Testis (tissue), 2 donors: Measurements from ENCODE around the gene BBX.
"Not testable (repeated sequence)": the region's sequence is repeated elsewhere in the genome, so short reads cannot be mapped to it uniquely, and the experiment has no call there.

ENCODE experiments used
- POLR2A ChIP-seq: fragments of 450-650 bp; IDR thresholded peaks from one replicate; pipeline ENCODE4 v1.6.1; 2017; ENCODE audit warnings: antibody characterized with exemption, mild to moderate bottlenecking, moderate library complexity
- TF ChIP-seq, protein P1 (sequence below), 3 experiments: fragments of 450-650 bp in 2 of 3; fragments of 200-600 bp in 1 of 3; sonication (generic) in 1 of 3; IDR thresholded peaks; one replicate each; pipeline ENCODE4 v1.5.1; 2016 to 2019; ENCODE audit warnings: antibody characterized with exemption in 3 of 3, mild to moderate bottlenecking in 2 of 3, moderate library complexity in 1 of 3

GRCh38 chr3:107691984-107692383, 169.2 kb downstream of the BBX start:
- TF ChIP-seq POLR2A = not testable (repeated sequence)
- TF ChIP-seq, protein P1, sequence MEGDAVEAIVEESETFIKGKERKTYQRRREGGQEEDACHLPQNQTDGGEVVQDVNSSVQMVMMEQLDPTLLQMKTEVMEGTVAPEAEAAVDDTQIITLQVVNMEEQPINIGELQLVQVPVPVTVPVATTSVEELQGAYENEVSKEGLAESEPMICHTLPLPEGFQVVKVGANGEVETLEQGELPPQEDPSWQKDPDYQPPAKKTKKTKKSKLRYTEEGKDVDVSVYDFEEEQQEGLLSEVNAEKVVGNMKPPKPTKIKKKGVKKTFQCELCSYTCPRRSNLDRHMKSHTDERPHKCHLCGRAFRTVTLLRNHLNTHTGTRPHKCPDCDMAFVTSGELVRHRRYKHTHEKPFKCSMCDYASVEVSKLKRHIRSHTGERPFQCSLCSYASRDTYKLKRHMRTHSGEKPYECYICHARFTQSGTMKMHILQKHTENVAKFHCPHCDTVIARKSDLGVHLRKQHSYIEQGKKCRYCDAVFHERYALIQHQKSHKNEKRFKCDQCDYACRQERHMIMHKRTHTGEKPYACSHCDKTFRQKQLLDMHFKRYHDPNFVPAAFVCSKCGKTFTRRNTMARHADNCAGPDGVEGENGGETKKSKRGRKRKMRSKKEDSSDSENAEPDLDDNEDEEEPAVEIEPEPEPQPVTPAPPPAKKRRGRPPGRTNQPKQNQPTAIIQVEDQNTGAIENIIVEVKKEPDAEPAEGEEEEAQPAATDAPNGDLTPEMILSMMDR (IDR thresholded peaks at IDR 0.05) = not testable (repeated sequence)
